Measurements from ENCODE around the gene SNAPC5.

The SNAPC5 gene

GRCh38 chr15:66452971-66453580, 44.5 kb downstream of the SNAPC5 start:
- DNase-seq, result no peak

- DNase-seq, result no peak
Measured at GRCh38 chr15:66452420-66452819, 45.1 kb downstream of the SNAPC5 start.

Data from CD4-positive, alpha-beta T cell treated with Interleukin-1 beta for 1 hour (primary cell).